ENCODE measurements around the gene RFC1. TPM values are rescaled to one million over a fixed set of nuclear protein-coding genes. Genes with fewer than 3 reads are reported as not detected.

RFC1 gene
- polyA plus RNA-seq, 1 experiment: 18.1 TPM

- H3K27me3 ChIP-seq (ENCODE audit: control insufficient read depth, insufficient read depth, low read length): no peaks in the 10 kb centered on the region
- no peak for DNase-seq (ENCODE audit: low read depth)
- CTCF ChIA-PET: no interaction called here
- peaks cover 7% of the 10 kb centered on the region for H3K36me3 ChIP-seq (ENCODE audit: control insufficient read depth, insufficient read depth, low read length)
- no peak overlapping the region for H3K4me3 ChIP-seq (ENCODE audit: low read depth, low read length)
- no peak for TF ChIP-seq CTCF (IDR thresholded peaks at IDR 0.05; ENCODE audit: insufficient read depth, low read depth, low read length)
- POLR2A ChIA-PET: no interaction called here
Observed at GRCh38 chr4:39291686-39292085, 74.5 kb downstream of the RFC1 start.

- Histone ChIP-seq H3K36me3 (ENCODE audit: control insufficient read depth, insufficient read depth, low read length) (peaks cover 7% of the 10 kb centered on the region), H3K27me3 (ENCODE audit: control insufficient read depth, insufficient read depth, low read length) (no peaks in the 10 kb centered on the region), H3K4me3 (ENCODE audit: low read depth, low read length) (no peak overlapping the region)
- CTCF ChIA-PET: no interaction called here
- DNase-seq (ENCODE audit: low read depth): no peak
- no peak for TF ChIP-seq CTCF (IDR thresholded peaks at IDR 0.05; ENCODE audit: insufficient read depth, low read depth, low read length)
- POLR2A ChIA-PET: no interaction called here
Observed at GRCh38 chr4:39287223-39287622, 78.9 kb downstream of the RFC1 start.

GRCh38 chr4:39286263-39286662 is 79.9 kb downstream of the RFC1 start:
- POLR2A ChIA-PET: no interaction called here
- CTCF ChIA-PET: interaction anchor here (1.3 kb wide), 1 partner anchor 19 kb away, joined by 4 read pairs; no protein-coding TSS in a partner anchor
- no peak overlapping the region for H3K4me3 ChIP-seq (ENCODE audit: low read depth, low read length)
- TF ChIP-seq CTCF (IDR thresholded peaks at IDR 0.05; ENCODE audit: insufficient read depth, low read depth, low read length): no peak
- peaks cover 7% of the 10 kb centered on the region for H3K36me3 ChIP-seq (ENCODE audit: control insufficient read depth, insufficient read depth, low read length)
- no peak for DNase-seq (ENCODE audit: low read depth)
- H3K27me3 ChIP-seq (ENCODE audit: control insufficient read depth, insufficient read depth, low read length): no peaks in the 10 kb centered on the region

DNA sequence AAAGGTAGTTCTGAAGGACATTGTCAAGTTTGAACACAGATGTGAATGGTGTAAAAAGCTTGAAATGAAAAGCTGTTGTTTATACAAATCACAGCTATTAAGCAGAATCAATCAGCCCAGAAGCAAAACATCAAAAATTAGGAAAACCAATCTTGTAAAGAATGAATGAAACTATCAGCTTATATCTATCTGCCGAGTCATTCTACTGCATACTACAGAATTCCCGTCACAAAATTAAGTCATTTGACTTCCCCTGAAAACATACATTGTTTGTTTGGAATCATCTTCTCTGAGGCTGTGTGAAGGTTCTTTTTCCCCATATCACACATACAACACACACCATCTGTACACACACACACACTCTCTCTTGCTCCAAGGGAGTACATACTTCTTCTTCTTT is 80.3 kb downstream of the RFC1 start:
- Histone ChIP-seq H3K27me3 (ENCODE audit: control insufficient read depth, insufficient read depth, low read length) (no peaks in the 10 kb centered on the region), H3K4me3 (ENCODE audit: low read depth, low read length) (no peak overlapping the region), H3K36me3 (ENCODE audit: control insufficient read depth, insufficient read depth, low read length) (peaks cover 7% of the 10 kb centered on the region)
- no peak for TF ChIP-seq CTCF (IDR thresholded peaks at IDR 0.05; ENCODE audit: insufficient read depth, low read depth, low read length)
- no peak for DNase-seq (ENCODE audit: low read depth)
- CTCF ChIA-PET: interaction anchor here (1.3 kb wide), 1 partner anchor 19 kb away, joined by 4 read pairs; no protein-coding TSS in a partner anchor
- POLR2A ChIA-PET: no interaction called here

DNA sequence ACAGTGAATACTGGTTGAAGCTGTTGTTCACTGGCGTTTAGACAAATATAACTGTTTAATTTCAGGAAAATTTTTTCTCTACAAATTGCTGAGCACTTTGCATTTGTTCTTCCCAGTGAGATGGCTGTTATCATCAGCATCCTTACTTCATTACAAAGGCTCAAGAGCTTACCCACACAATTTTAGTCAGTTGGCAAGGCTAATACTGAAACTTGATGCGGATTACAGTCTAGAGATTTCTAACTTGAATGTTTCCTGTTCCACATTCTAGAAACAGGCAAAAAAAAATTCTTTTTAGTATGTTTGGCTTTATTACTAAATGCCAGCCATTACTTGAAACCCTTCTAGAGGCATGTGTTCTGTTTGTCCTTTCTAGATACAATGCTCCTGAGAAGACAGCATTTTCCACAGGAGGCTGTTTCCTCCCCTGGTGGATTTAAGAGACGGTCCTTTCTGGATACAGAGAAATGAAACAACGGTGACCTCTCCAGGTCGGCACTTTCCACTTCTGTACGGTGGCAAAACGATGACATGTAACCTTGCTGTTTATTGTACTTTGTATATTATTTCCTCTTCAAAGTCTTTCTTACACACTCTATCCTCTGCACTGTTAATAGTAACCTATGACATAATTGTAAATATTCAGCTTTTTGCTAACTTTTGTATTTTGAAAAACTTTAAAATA is 80.9 kb downstream of the RFC1 start:
- ChIA-PET POLR2A (no interaction called here), CTCF (interaction anchor here (1.3 kb wide), 1 partner anchor 18 kb away, joined by 4 read pairs; no protein-coding TSS in a partner anchor)
- Histone ChIP-seq H3K27me3 (ENCODE audit: control insufficient read depth, insufficient read depth, low read length) (no peaks in the 10 kb centered on the region), H3K4me3 (ENCODE audit: low read depth, low read length) (no peak overlapping the region), H3K36me3 (ENCODE audit: control insufficient read depth, insufficient read depth, low read length) (peaks cover 7% of the 10 kb centered on the region)
- no peak for DNase-seq (ENCODE audit: low read depth)
- TF ChIP-seq CTCF (IDR thresholded peaks at IDR 0.05; ENCODE audit: insufficient read depth, low read depth, low read length): no peak

All from BJ (cell line).